Upper lobe of right lung (tissue), 1 donor: Measurements from ENCODE around the gene VPS18. TPM values are rescaled to one million over a fixed set of nuclear protein-coding genes. Genes with fewer than 3 reads are reported as not detected.

Experiments
- ATAC-seq: fragments of 200-7000 bp; cut with Tn5 transposase; one replicate; pipeline ENCODE4 v1.9.1; 2020; ENCODE audit warnings: mild to moderate bottlenecking, moderate library complexity
- DNase-seq: peaks from one replicate; pipeline ENCODE4 v3.0.0-alpha.2; 2020
- H3K27ac ChIP-seq: fragments of 200-600 bp; one replicate; pipeline ENCODE4 v1.8.0; 2022
- H3K27me3 ChIP-seq: fragments of 200-600 bp; one replicate; pipeline ENCODE4 v1.8.0; 2022; ENCODE audit warnings: mild to moderate bottlenecking
- H3K36me3 ChIP-seq: fragments of 200-600 bp; one replicate; pipeline ENCODE4 v1.8.0; 2022
- H3K4me1 ChIP-seq: fragments of 200-600 bp; one replicate; pipeline ENCODE4 v1.8.0; 2022
- H3K4me3 ChIP-seq: fragments of 200-600 bp; one replicate; pipeline ENCODE4 v1.8.0; 2022; ENCODE audit warnings: mild to moderate bottlenecking
- H3K9me3 ChIP-seq: fragments of 200-600 bp; one replicate; pipeline ENCODE4 v1.8.0; 2022
- CTCF ChIP-seq: fragments of 200-600 bp; IDR thresholded peaks from one replicate; pipeline ENCODE4 v1.8.0; 2022; ENCODE audit warnings: antibody characterized with exemption
- intact Hi-C: fragments of 100-400 bp; cut with DNase I; formaldehyde crosslinking; loops from one replicate; pipeline ENCODE4 v1.11.0; 2022
- long read RNA-seq: library from polyadenylated mRNA; unstranded; transcript quantifications from one replicate; pipeline ENCODE4 v2.0.0, GENCODE V29; 2021
- total RNA-seq: library from RNA; stranded (reverse); fragmentation: NEBNext Ultra II Directional; extraction: Animal tissue kit (Norgen Biotek cat#: 25700); gene quantifications from one replicate; pipeline ENCODE4 v1.2.1, GENCODE V29; 2021
- donor health status: DM: no; HTN: yes; CAD: no; lungs with severe emphysema.

The VPS18 gene, protein sequence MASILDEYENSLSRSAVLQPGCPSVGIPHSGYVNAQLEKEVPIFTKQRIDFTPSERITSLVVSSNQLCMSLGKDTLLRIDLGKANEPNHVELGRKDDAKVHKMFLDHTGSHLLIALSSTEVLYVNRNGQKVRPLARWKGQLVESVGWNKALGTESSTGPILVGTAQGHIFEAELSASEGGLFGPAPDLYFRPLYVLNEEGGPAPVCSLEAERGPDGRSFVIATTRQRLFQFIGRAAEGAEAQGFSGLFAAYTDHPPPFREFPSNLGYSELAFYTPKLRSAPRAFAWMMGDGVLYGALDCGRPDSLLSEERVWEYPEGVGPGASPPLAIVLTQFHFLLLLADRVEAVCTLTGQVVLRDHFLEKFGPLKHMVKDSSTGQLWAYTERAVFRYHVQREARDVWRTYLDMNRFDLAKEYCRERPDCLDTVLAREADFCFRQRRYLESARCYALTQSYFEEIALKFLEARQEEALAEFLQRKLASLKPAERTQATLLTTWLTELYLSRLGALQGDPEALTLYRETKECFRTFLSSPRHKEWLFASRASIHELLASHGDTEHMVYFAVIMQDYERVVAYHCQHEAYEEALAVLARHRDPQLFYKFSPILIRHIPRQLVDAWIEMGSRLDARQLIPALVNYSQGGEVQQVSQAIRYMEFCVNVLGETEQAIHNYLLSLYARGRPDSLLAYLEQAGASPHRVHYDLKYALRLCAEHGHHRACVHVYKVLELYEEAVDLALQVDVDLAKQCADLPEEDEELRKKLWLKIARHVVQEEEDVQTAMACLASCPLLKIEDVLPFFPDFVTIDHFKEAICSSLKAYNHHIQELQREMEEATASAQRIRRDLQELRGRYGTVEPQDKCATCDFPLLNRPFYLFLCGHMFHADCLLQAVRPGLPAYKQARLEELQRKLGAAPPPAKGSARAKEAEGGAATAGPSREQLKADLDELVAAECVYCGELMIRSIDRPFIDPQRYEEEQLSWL
- total RNA-seq = 24.5 TPM
- long read RNA-seq, transcript VPS18-201 (5 exons, 3,895 nt) = major isoform, 37 of 66 reads
- long read RNA-seq, partial matches to known transcripts = 21 of 66 reads
- long read RNA-seq, other reads (novel, unspliced or antisense) = 8 of 66 reads

GRCh38 chr15:40893733-40894680, at the start of gene VPS18:
VPS18 (plus strand) TSS chr15:40894450; CDS start chr15:40894769, 319 bp downstream.
- Histone ChIP-seq H3K4me1 (peaks cover 10% of the 10 kb centered on the region), H3K9me3 (no peaks in the 10 kb centered on the region), H3K27ac (peak within 1 kb of the TSS; percentile 88), H3K36me3 (peaks cover 31% of the 10 kb centered on the region), H3K4me3 (peak within 1 kb of the TSS; percentile 97), H3K27me3 (no peaks in the 10 kb centered on the region)
- DNase-seq = peak; percentile 99
- intact Hi-C loops = no loop called here
- peak; percentile 98 for ATAC-seq
- peak; percentile 98 for TF ChIP-seq CTCF

DNA sequence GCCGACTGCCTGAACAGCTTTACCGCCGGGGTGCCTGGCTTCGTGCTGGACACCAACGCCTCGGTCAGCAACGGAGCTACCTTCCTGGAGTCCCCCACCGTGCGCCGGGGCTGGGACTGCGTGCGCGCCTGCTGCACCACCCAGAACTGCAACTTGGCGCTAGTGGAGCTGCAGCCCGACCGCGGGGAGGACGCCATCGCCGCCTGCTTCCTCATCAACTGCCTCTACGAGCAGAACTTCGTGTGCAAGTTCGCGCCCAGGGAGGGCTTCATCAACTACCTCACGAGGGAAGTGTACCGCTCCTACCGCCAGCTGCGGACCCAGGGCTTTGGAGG, 49.6 kb upstream of the VPS18 start:
- Histone ChIP-seq H3K4me3 (peak overlapping the region; percentile 70), H3K27ac (peak overlapping the region; percentile 83), H3K9me3 (no peaks in the 10 kb centered on the region), H3K36me3 (no peaks in the 10 kb centered on the region), H3K27me3 (peaks cover 6% of the 10 kb centered on the region), H3K4me1 (peaks cover 31% of the 10 kb centered on the region)
- no peak for TF ChIP-seq CTCF
- DNase-seq (peak; percentile 79), ATAC-seq (peak; percentile 18)
- intact Hi-C loops = no loop called here

- Histone ChIP-seq H3K27ac (peak overlapping the region; percentile 83), H3K27me3 (peaks cover 6% of the 10 kb centered on the region), H3K4me1 (peaks cover 31% of the 10 kb centered on the region), H3K36me3 (no peaks in the 10 kb centered on the region), H3K9me3 (no peaks in the 10 kb centered on the region), H3K4me3 (peak overlapping the region; percentile 70)
- intact Hi-C loops = no loop called here
- no peak for TF ChIP-seq CTCF
- DNase-seq (no peak), ATAC-seq (no peak)
Measured at GRCh38 chr15:40845036-40845435, 49.2 kb upstream of the VPS18 start.

DNA sequence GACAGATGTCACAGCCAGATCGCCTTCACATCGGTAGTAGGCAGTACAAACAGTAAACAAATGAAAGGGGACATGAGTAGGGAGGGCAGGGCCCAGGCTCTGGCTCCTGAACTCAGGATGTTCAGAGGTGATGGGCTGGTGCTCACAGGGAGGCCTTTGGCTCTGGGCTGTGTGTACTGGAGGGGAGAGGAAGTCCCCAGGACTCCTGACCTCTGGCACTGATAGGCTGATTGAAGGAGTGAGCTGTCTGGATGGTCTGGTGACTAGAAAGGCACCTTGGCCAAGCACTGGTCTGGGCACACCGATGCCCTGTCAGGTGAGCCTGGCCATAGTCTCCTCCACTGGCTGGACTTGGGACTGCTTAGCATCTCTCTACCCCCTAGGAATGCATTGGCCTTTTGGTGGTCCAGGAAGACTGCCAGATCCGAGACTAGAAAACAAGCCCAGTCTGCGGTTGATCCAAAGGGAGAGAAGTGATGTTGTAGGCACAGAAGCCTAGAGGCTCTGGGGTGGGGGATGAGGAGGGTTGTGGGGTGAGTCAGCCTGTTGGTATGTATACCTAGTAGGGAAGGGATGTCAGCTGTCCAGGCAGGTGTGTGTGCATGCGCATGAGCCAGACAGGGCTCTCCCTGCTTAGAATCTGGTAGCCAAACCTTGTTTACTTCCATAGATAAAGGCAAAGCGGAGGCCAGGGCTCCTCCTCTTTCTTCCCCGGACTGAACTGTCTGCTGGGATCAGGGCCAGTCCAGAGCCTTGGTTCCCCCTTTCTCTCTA, 48.6 kb upstream of the VPS18 start:
- Histone ChIP-seq H3K27me3 (peaks cover 6% of the 10 kb centered on the region), H3K4me1 (peaks cover 31% of the 10 kb centered on the region), H3K4me3 (peak overlapping the region; percentile 70), H3K9me3 (no peaks in the 10 kb centered on the region), H3K36me3 (no peaks in the 10 kb centered on the region), H3K27ac (peak overlapping the region; percentile 83)
- intact Hi-C loops = no loop called here
- peak; percentile 81 for DNase-seq
- no peak for TF ChIP-seq CTCF
- peak; percentile 76 for ATAC-seq
